AML-193 (cell line): ENCODE measurements around the gene MEX3D.
A peak's percentile ranks its signal among the peaks of the same experiment; 100 is the strongest.

Source experiments
- DNase-seq, 2 experiments: peaks; one replicate each; lab custom pipeline; 2025; lab: John Stamatoyannopoulos, UW

MEX3D gene

GRCh38 chr19:1593501-1593772 is 25.3 kb upstream of the MEX3D start:
- no peak for DNase-seq

GRCh38 chr19:1592755-1593500 is 24.8 kb upstream of the MEX3D start, which contains the start of gene MBD3:
Gene MBD3, minus strand, starts transcription at chr19:1592865. Its CDS starts 234 bp downstream, at chr19:1592631.
- DNase-seq: peak; percentile 81 to 90

GRCh38 chr19:1592024-1592754 is 24.1 kb upstream of the MEX3D start:
- DNase-seq: peak; percentile 61 to 70

GRCh38 chr19:1591421-1592023 is 23.4 kb upstream of the MEX3D start:
- no peak for DNase-seq

- DNase-seq: peak in 1 of 2 experiments; percentile 15
Observed at GRCh38 chr19:1590641-1591397, 22.7 kb upstream of the MEX3D start.

- no peak for DNase-seq
Observed at GRCh38 chr19:1587872-1588271, 19.7 kb upstream of the MEX3D start.

- no peak for DNase-seq
Observed at GRCh38 chr19:1585243-1585580, 17.1 kb upstream of the MEX3D start.

GRCh38 chr19:1584500-1585242 is 16.5 kb upstream of the MEX3D start:
- no peak for DNase-seq

GRCh38 chr19:1582201-1582600 is 14.1 kb upstream of the MEX3D start:
- DNase-seq: no peak

- DNase-seq: no peak
Observed at GRCh38 chr19:1580957-1581356, 12.8 kb upstream of the MEX3D start.

- DNase-seq: no peak
Observed at GRCh38 chr19:1580382-1580781, 12.3 kb upstream of the MEX3D start.

- no peak for DNase-seq
Observed at GRCh38 chr19:1579222-1579621, 11.1 kb upstream of the MEX3D start.

- DNase-seq: no peak
Observed at GRCh38 chr19:1577929-1578618, 9.9 kb upstream of the MEX3D start.

- no peak for DNase-seq
Observed at GRCh38 chr19:1577090-1577928, 9.2 kb upstream of the MEX3D start.

GRCh38 chr19:1576242-1577089 is 8.3 kb upstream of the MEX3D start:
- no peak for DNase-seq

GRCh38 chr19:1575323-1576241 is 7.5 kb upstream of the MEX3D start:
- no peak for DNase-seq

GRCh38 chr19:1574354-1575136 is 6.4 kb upstream of the MEX3D start:
- DNase-seq: no peak

- no peak for DNase-seq
Observed at GRCh38 chr19:1572795-1573194, 4.7 kb upstream of the MEX3D start.
